SK-N-SH treated with all-trans-retinoic acid at 6 μM for 48 hours (cell line): ENCODE results near the gene MLIP.

ENCODE experiments used
- ARNTL ChIP-seq: fragments of 450-650 bp; formaldehyde crosslinking; IDR thresholded peaks from 2 replicates; pipeline ENCODE4 v1.5.0; 2020; ENCODE audit warnings: low read depth, mild to moderate bottlenecking, moderate library complexity, borderline replicate concordance
- BACH2 ChIP-seq: fragments of 250-450 bp; sonication (Bioruptor Pico); IDR thresholded peaks from 2 replicates; pipeline ENCODE4 v1.9.0; 2021; ENCODE audit warnings: mild to moderate bottlenecking, borderline replicate concordance
- CSRNP3 ChIP-seq: fragments of 250-450 bp; sonication (Bioruptor Pico); IDR thresholded peaks from 2 replicates; pipeline ENCODE4 v1.5.1; 2021; ENCODE audit warnings: mild to moderate bottlenecking, moderate library complexity
- GLIS3 ChIP-seq: fragments of 250-450 bp; sonication (Bioruptor Pico); IDR thresholded peaks from 2 replicates; pipeline ENCODE4 v1.5.0; 2020; ENCODE audit warnings: mild to moderate bottlenecking, moderate library complexity
- ISL1 ChIP-seq: fragments of 250-450 bp; sonication (Bioruptor Pico); IDR thresholded peaks from 2 replicates; pipeline ENCODE4 v2.1.2; 2022; ENCODE audit warnings: mild to moderate bottlenecking, moderate library complexity
- PATZ1 ChIP-seq: fragments of 250-450 bp; sonication (Bioruptor Pico); IDR thresholded peaks from 2 replicates; pipeline ENCODE4 v1.8.0; 2020; ENCODE audit warnings: mild to moderate bottlenecking, moderate library complexity, borderline replicate concordance
- POU6F1 ChIP-seq: fragments of 250-450 bp; sonication (Bioruptor Pico); IDR thresholded peaks from 2 replicates; pipeline ENCODE4 v1.8.0; 2021; ENCODE audit warnings: low read depth, mild to moderate bottlenecking, moderate library complexity, borderline replicate concordance
- RARB ChIP-seq: fragments of 250-450 bp; sonication (Bioruptor Pico); IDR thresholded peaks from 2 replicates; pipeline ENCODE4 v1.8.0; 2021; ENCODE audit warnings: mild to moderate bottlenecking, moderate library complexity
- SNAI2 ChIP-seq: fragments of 250-450 bp; sonication (Bioruptor Pico); IDR thresholded peaks from 2 replicates; pipeline ENCODE4 v1.5.0; 2020; ENCODE audit warnings: mild to moderate bottlenecking, moderate library complexity
- TCF4 ChIP-seq: fragments of 250-450 bp; sonication (Bioruptor Pico); IDR thresholded peaks from 2 replicates; pipeline ENCODE4 v1.8.0; 2021; ENCODE audit warnings: mild to moderate bottlenecking, moderate library complexity, borderline replicate concordance
- TSHZ2 ChIP-seq: fragments of 250-450 bp; sonication (Bioruptor Pico); IDR thresholded peaks from 2 replicates; pipeline ENCODE4 v1.5.0; 2020; ENCODE audit warnings: mild to moderate bottlenecking, moderate library complexity
- ZFP3 ChIP-seq: fragments of 250-450 bp; sonication (Bioruptor Pico); IDR thresholded peaks from 2 replicates; pipeline ENCODE4 v1.5.0; 2020; ENCODE audit warnings: mild to moderate bottlenecking, moderate library complexity
- ZFP30 ChIP-seq: fragments of 450-650 bp; formaldehyde crosslinking; IDR thresholded peaks from 2 replicates; pipeline ENCODE4 v1.5.0; 2022; ENCODE audit warnings: mild to moderate bottlenecking, moderate library complexity
- ZNF565 ChIP-seq: fragments of 450-650 bp; formaldehyde crosslinking; conservative IDR thresholded peaks from 2 replicates; pipeline ENCODE4 v1.5.0; 2020; ENCODE audit warnings: low read depth, mild to moderate bottlenecking, moderate library complexity

- TF ChIP-seq ZFP30 (CRISPR knock-in tag) (no peak), ARNTL (CRISPR knock-in tag) (no peak), TSHZ2 (CRISPR knock-in tag) (no peak), RARB (CRISPR knock-in tag) (no peak), BACH2 (CRISPR knock-in tag) (no peak), PATZ1 (CRISPR knock-in tag) (no peak), ZFP3 (no peak), ISL1 (no peak), TCF4 (CRISPR knock-in tag) (no peak), CSRNP3 (CRISPR knock-in tag) (no peak), GLIS3 (CRISPR knock-in tag) (no peak), POU6F1 (CRISPR knock-in tag) (no peak), SNAI2 (CRISPR knock-in tag) (no peak), ZNF565 (no peak)
These were observed 72.4 kb downstream of the MLIP start for GRCh38 chr6:54183616-54184015.
